Measurements from ENCODE around the gene TH.

TH gene

GRCh38 chr11:2139621-2140337, 31.8 kb downstream of the TH start:
- DNase-seq = no peak

GRCh38 chr11:2139123-2139521, 32.5 kb downstream of the TH start, which contains the start of gene IGF2:
Gene IGF2 (minus strand): TSS chr11:2139389. CDS start chr11:2135523, 3,866 bp downstream.
- DNase-seq = no peak

- no peak for DNase-seq
Measured at GRCh38 chr11:2138431-2139122, 33.0 kb downstream of the TH start.

GRCh38 chr11:2138068-2138430, 33.6 kb downstream of the TH start:
- DNase-seq = no peak

GRCh38 chr11:2137202-2138067, 34.2 kb downstream of the TH start:
- no peak for DNase-seq

- DNase-seq = no peak
Measured at GRCh38 chr11:2136952-2137201, 34.7 kb downstream of the TH start.

- no peak for DNase-seq
Measured at GRCh38 chr11:2136209-2136951, 35.2 kb downstream of the TH start.

- DNase-seq = no peak
Measured at GRCh38 chr11:2135648-2136201, 35.9 kb downstream of the TH start.

- DNase-seq = no peak
Measured at GRCh38 chr11:2135018-2135569, 36.5 kb downstream of the TH start.

GRCh38 chr11:2134022-2135010, 37.3 kb downstream of the TH start:
- DNase-seq = no peak

- DNase-seq = no peak
Measured at GRCh38 chr11:2133241-2134021, 38.2 kb downstream of the TH start.

GRCh38 chr11:2132874-2133240, 38.8 kb downstream of the TH start:
- no peak for DNase-seq

GRCh38 chr11:2132246-2132645, 39.4 kb downstream of the TH start:
- DNase-seq = no peak

GRCh38 chr11:2131371-2132236, 40.0 kb downstream of the TH start:
- DNase-seq = no peak

- DNase-seq = no peak
Measured at GRCh38 chr11:2130881-2131352, 40.7 kb downstream of the TH start.

- DNase-seq = no peak
Measured at GRCh38 chr11:2129699-2130366, 41.8 kb downstream of the TH start.

GRCh38 chr11:2129308-2129698, 42.3 kb downstream of the TH start:
- DNase-seq = no peak

- DNase-seq = no peak
Measured at GRCh38 chr11:2128511-2129307, 42.9 kb downstream of the TH start.

Data from NCI-H1436 (cell line).